Neural crest cell (in vitro differentiated cells): ENCODE results near the gene TMOD2. TPM values are rescaled to one million over a fixed set of nuclear protein-coding genes. Genes with fewer than 3 reads are reported as not detected.

ENCODE experiments used
- DNase-seq: peaks from one replicate; pipeline ENCODE4 v3.0.0; 2021; ENCODE audit warnings: low read depth, mixed read lengths, low spot score
- H3K27ac Mint-ChIP-seq: one replicate; pipeline ENCODE4 v1.8.0; 2021; ENCODE audit warnings: mild to moderate bottlenecking, mixed read lengths; ENCODE audit not compliant: unreplicated experiment
- H3K27me3 Mint-ChIP-seq: 2 replicates; pipeline ENCODE4 v1.8.0; 2021; ENCODE audit warnings: low read depth, mild to moderate bottlenecking, mixed read lengths
- H3K36me3 Mint-ChIP-seq: 2 replicates; pipeline ENCODE4 v1.8.0; 2021; ENCODE audit warnings: low read depth, mild to moderate bottlenecking, mixed read lengths
- H3K4me1 Mint-ChIP-seq: 2 replicates; pipeline ENCODE4 v1.8.0; 2021; ENCODE audit warnings: mixed read lengths
- H3K4me3 Mint-ChIP-seq: one replicate; pipeline ENCODE4 v1.8.0; 2021; ENCODE audit warnings: mild to moderate bottlenecking, mixed read lengths
- H3K9me3 Mint-ChIP-seq: 2 replicates; pipeline ENCODE4 v1.8.0; 2021; ENCODE audit warnings: mixed read lengths
- total RNA-seq: library from RNA; stranded (reverse); gene quantifications from 2 replicates; pipeline ENCODE4 v1.2.1, GENCODE V29; 2021
- TF ChIP-seq, protein P1 (sequence below): fragments of 200-600 bp; sonication (generic); conservative IDR thresholded peaks from 2 replicates; pipeline ENCODE4 v1.5.0; 2021; ENCODE audit warnings: antibody characterized with exemption, mild to moderate bottlenecking

Gene TMOD2
- total RNA-seq, 1 donor from 2014 or later = 17.4 TPM

DNA sequence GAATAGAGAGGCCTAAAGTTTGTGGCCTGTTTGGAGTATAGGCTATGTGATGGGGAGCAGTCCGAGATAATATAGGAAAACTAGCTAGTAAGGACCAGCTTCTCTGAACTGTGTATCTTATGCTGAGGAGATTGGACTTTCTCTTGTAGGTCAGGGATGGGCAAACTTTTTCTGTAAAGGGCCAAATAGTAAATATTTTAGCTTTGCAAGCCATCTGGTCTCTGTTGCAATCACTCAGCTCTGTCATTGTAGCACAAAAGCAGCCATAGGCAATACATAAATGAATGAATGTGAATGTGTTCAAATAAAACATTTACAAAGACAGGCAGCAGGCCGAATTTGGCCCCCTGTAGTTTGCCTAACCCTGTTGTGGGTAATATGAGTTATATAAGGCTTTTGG lies 102.6 kb downstream of the TMOD2 start:
- Mint-ChIP-seq H3K27ac (no peak overlapping the region), H3K4me1 (no peaks in the 10 kb centered on the region), H3K36me3 (no peaks in the 10 kb centered on the region), H3K4me3 (no peak overlapping the region), H3K9me3 (no peaks in the 10 kb centered on the region), H3K27me3 (no peaks in the 10 kb centered on the region)
- TF ChIP-seq, protein P1, sequence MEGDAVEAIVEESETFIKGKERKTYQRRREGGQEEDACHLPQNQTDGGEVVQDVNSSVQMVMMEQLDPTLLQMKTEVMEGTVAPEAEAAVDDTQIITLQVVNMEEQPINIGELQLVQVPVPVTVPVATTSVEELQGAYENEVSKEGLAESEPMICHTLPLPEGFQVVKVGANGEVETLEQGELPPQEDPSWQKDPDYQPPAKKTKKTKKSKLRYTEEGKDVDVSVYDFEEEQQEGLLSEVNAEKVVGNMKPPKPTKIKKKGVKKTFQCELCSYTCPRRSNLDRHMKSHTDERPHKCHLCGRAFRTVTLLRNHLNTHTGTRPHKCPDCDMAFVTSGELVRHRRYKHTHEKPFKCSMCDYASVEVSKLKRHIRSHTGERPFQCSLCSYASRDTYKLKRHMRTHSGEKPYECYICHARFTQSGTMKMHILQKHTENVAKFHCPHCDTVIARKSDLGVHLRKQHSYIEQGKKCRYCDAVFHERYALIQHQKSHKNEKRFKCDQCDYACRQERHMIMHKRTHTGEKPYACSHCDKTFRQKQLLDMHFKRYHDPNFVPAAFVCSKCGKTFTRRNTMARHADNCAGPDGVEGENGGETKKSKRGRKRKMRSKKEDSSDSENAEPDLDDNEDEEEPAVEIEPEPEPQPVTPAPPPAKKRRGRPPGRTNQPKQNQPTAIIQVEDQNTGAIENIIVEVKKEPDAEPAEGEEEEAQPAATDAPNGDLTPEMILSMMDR = no peak
- DNase-seq = no peak

DNA sequence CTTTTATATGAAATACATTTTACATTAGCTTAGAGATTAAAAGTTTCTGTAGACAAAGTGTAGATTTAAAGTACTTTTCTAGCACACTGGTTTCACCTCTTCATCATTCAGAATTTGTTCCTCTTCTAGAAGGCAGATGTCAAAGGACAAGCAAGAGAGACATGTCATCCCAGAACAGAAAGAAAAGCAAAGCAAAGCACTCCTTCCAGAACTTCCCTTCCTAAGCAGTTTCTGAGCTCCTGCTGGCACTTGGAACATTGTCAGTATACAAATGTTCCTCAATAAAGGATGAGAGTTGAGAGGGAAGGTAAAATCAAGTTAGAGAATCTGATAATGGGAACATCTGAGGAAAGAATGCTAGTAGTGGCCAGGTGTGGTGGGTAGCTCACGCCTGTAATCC lies 104.2 kb downstream of the TMOD2 start:
- Mint-ChIP-seq H3K27me3 (no peaks in the 10 kb centered on the region), H3K36me3 (peaks cover 3% of the 10 kb centered on the region), H3K4me1 (no peaks in the 10 kb centered on the region), H3K4me3 (no peak overlapping the region), H3K9me3 (peaks cover 3% of the 10 kb centered on the region), H3K27ac (no peak overlapping the region)
- TF ChIP-seq, protein P1 = no peak
- no peak for DNase-seq

DNA sequence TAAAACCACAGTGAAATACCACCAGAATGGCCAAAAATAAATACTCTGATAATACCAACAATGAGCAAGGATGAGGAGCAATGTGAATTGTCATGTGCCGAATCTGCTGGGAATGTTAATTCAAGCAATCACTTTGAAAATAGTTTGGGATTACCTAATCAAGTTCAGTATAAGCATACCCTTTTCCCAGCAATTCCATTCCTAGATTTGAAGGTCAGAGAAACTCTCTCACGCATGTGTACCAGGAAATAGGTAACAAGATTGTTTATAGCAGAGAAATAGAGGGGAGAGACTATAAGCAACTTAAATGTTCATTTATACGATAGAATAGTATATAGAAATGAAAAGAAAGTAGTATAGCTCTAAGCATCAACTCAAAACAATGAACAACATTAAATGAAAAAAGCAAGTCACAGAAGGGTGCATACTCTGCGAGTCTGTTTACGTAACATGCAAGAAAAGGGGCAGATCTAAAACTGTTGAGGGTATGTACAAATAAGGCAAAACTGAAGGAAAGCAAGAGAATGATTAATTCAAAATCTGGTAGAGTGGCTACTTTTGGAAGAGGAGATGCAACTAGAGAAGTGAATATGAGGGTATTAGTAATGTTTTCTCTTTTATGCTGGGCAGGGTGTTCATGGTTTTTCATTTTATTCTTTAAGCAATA lies 105.5 kb downstream of the TMOD2 start:
- Mint-ChIP-seq H3K9me3 (peaks cover 3% of the 10 kb centered on the region), H3K4me1 (no peaks in the 10 kb centered on the region), H3K27me3 (no peaks in the 10 kb centered on the region), H3K36me3 (peaks cover 6% of the 10 kb centered on the region), H3K27ac (no peak overlapping the region), H3K4me3 (no peak overlapping the region)
- TF ChIP-seq, protein P1 = no peak
- DNase-seq = no peak

DNA sequence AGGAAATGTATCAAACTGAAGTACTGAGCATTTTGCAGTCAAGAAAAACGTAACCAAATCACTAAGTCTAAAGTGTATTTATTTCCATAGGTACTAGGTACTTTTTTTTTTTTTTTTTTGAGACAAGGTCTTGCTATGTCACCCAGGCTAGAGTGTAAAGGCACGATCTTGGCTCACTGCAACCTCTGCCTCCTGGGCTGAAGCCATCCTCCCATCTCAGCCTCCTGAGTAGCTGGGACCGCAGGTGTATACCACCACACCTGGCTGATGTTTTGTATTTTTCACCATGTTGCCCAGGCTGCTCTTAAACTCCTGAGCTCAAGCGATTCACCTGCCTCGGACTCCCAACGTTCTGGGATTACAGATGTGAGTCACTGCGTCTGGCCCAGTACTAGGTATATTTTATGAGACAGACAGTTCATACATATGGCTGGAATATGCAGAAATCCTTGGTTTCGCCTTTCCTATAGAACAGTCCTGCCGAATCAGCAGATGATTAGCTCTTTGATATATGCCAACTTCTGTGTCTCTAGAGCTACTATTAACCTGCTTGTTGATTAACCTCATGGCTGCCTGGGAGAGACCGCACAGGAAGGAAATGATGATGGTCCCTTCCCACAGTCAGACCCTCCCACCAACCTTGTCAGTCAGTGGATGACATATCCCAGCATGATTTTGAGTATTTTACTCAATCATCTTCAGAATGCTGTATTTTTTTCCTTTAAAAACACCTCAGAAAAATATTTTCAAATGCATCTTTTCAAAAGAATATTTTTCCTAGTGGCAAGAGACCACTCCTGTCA lies 110.4 kb downstream of the TMOD2 start:
- no peak for DNase-seq
- Mint-ChIP-seq H3K27me3 (no peaks in the 10 kb centered on the region), H3K36me3 (peaks cover 18% of the 10 kb centered on the region), H3K27ac (no peak overlapping the region), H3K4me3 (no peak overlapping the region), H3K9me3 (peaks cover 3% of the 10 kb centered on the region), H3K4me1 (no peaks in the 10 kb centered on the region)
- TF ChIP-seq, protein P1 = no peak

DNA sequence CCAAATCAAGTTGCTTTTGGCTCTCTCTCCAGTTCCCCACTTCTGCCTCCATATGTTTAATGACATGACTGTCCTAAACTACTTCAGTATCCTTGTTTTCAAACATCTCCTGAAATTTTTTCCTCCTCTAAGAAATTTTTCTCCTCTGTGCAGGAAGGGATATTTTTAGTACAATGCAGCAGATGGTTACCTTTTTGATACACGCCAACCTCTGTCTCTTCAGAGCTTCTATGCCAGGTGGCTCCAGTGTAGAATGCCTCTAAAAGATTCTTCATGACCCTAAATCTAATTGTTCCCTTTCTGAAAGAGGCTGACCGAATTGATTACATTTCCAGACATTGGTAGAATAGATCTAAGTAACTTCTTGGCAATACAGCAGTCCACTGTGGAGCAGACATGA lies 111.7 kb downstream of the TMOD2 start:
- no peak overlapping the region for H3K4me3 Mint-ChIP-seq
- peaks cover 3% of the 10 kb centered on the region for H3K9me3 Mint-ChIP-seq
- no peaks in the 10 kb centered on the region for H3K27me3 Mint-ChIP-seq
- TF ChIP-seq, protein P1 = no peak
- H3K4me1 Mint-ChIP-seq = no peaks in the 10 kb centered on the region
- H3K27ac Mint-ChIP-seq = no peak overlapping the region
- no peak for DNase-seq
- H3K36me3 Mint-ChIP-seq = peaks cover 18% of the 10 kb centered on the region
